HG02973 (cell line): ENCODE results near the gene TXLNB.
"Not testable (repeated sequence)": the region's sequence is repeated elsewhere in the genome, so short reads cannot be mapped to it uniquely, and the experiment has no call there.

Experiments used
- ATAC-seq: cut with Tn5 transposase; IDR thresholded peaks from one replicate; pipeline ENCODE4 v1.9.1; 2021; ENCODE audit warnings: moderate library complexity; ENCODE audit not compliant: unreplicated experiment

Gene TXLNB

GRCh38 chr6:139313229-139313628, 21.4 kb upstream of the TXLNB start:
- ATAC-seq: no peak

GRCh38 chr6:139311831-139312230, 20.0 kb upstream of the TXLNB start:
- no peak for ATAC-seq

- ATAC-seq: no peak
These were observed 17.3 kb upstream of the TXLNB start for GRCh38 chr6:139308936-139309603.

GRCh38 chr6:139308286-139308916, 16.6 kb upstream of the TXLNB start:
- ATAC-seq: peak; percentile 77

GRCh38 chr6:139306291-139306981, 14.6 kb upstream of the TXLNB start:
- no peak for ATAC-seq

GRCh38 chr6:139303185-139303584, 11.4 kb upstream of the TXLNB start:
- no peak for ATAC-seq

GRCh38 chr6:139297921-139298320, 6.1 kb upstream of the TXLNB start:
- no peak for ATAC-seq

- ATAC-seq: no peak
These were observed 5.1 kb upstream of the TXLNB start for GRCh38 chr6:139296927-139297326.

- ATAC-seq: no peak
These were observed 4.1 kb upstream of the TXLNB start for GRCh38 chr6:139295901-139296300.

GRCh38 chr6:139294090-139294489, 2.3 kb upstream of the TXLNB start:
- no peak for ATAC-seq

GRCh38 chr6:139293230-139293629, 1.4 kb upstream of the TXLNB start:
- not testable (repeated sequence) for ATAC-seq

GRCh38 chr6:139290787-139291311, 949 bp downstream of the TXLNB start:
- ATAC-seq: peak; percentile 82

GRCh38 chr6:139289233-139289632, 2.6 kb downstream of the TXLNB start:
- no peak for ATAC-seq

GRCh38 chr6:139288496-139289040, 3.2 kb downstream of the TXLNB start:
- no peak for ATAC-seq

- ATAC-seq: no peak
These were observed 3.9 kb downstream of the TXLNB start for GRCh38 chr6:139287868-139288267.

GRCh38 chr6:139286438-139286837, 5.4 kb downstream of the TXLNB start:
- not testable (repeated sequence) for ATAC-seq

GRCh38 chr6:139285590-139285989, 6.2 kb downstream of the TXLNB start:
- no peak for ATAC-seq

GRCh38 chr6:139284789-139285188, 7.0 kb downstream of the TXLNB start:
- ATAC-seq: no peak

GRCh38 chr6:139282684-139283083, 9.1 kb downstream of the TXLNB start:
- no peak for ATAC-seq

GRCh38 chr6:139278190-139278589, 13.6 kb downstream of the TXLNB start:
- no peak for ATAC-seq

- ATAC-seq: no peak
These were observed 14.2 kb downstream of the TXLNB start for GRCh38 chr6:139277587-139277986.

- no peak for ATAC-seq
These were observed 14.6 kb downstream of the TXLNB start for GRCh38 chr6:139277161-139277560.
